ENCODE results near the gene SYF2. TPM values are rescaled to one million over a fixed set of nuclear protein-coding genes. Genes with fewer than 3 reads are reported as not detected.
A peak's percentile ranks its signal among the peaks of the same experiment; 100 is the strongest.

SYF2 gene
- total and polyA plus RNA-seq, 2 of the 13 experiments (the other 11 are each of a cell fraction or from before 2014, with no cell fraction given), result 17.8 to 34.1 TPM

- TF ChIP-seq ZNF766 (CRISPR knock-in tag; IDR thresholded peaks at IDR 0.05; ENCODE audit: borderline replicate concordance) (no peak), ZNF367 (CRISPR knock-in tag; IDR thresholded peaks at IDR 0.05; ENCODE audit: borderline replicate concordance) (no peak), GFI1 (CRISPR knock-in tag; IDR thresholded peaks at IDR 0.05; ENCODE audit: borderline replicate concordance) (no peak), ZNF20 (CRISPR knock-in tag; IDR thresholded peaks at IDR 0.05) (no peak), ZNF784 (CRISPR knock-in tag; IDR thresholded peaks at IDR 0.05; ENCODE audit: borderline replicate concordance) (no peak), HMGXB4 (CRISPR knock-in tag; IDR thresholded peaks at IDR 0.05; ENCODE audit: borderline replicate concordance in 1 of 2, low read depth in 1 of 2) (peak; percentile 46 to 52; a peak in 2 of 4 replicates), RFX5 (IDR thresholded peaks at IDR 0.05; ENCODE audit: low read depth, low read length) (0 out of 2 replicates have a peak, but pooled peaks have one; percentile 11), CAMTA2 (CRISPR knock-in tag; IDR thresholded peaks at IDR 0.05; ENCODE audit: borderline replicate concordance) (0 out of 2 replicates have a peak, but pooled peaks have one; percentile 18), ZNF101 (CRISPR knock-in tag; IDR thresholded peaks at IDR 0.05; ENCODE audit: borderline replicate concordance, low read depth) (no peak), TMF1 (CRISPR knock-in tag; IDR thresholded peaks at IDR 0.05; ENCODE audit: low read depth) (no peak), ARHGAP35 (CRISPR knock-in tag; IDR thresholded peaks at IDR 0.05; ENCODE audit: borderline replicate concordance) (0 out of 2 replicates have a peak, but pooled peaks have one; percentile 54), ZNF761 (CRISPR knock-in tag; conservative IDR thresholded peaks at IDR 0.05) (0 out of 2 replicates have a peak, but pooled peaks have one; percentile 36), BHLHE40 (IDR thresholded peaks at IDR 0.05; ENCODE audit: low read length) (peak; percentile 6; the same call in 1 of the 2 replicates), STAT5B (CRISPR knock-in tag; IDR thresholded peaks at IDR 0.05) (no peak), NFKBIZ (CRISPR knock-in tag; IDR thresholded peaks at IDR 0.05) (no peak), HMG20B (CRISPR knock-in tag; conservative IDR thresholded peaks at IDR 0.05) (no peak), ZFP36 (IDR thresholded peaks at IDR 0.05; ENCODE audit: borderline replicate concordance, low read depth, low read length, partially characterized antibody) (no peak), ZNF800 (CRISPR knock-in tag; IDR thresholded peaks at IDR 0.05) (no peak), ZNF788 (CRISPR knock-in tag; IDR thresholded peaks at IDR 0.05; ENCODE audit: borderline replicate concordance) (no peak; the same call in 1 of the 2 replicates), ZNF891 (CRISPR knock-in tag; IDR thresholded peaks at IDR 0.05) (peak; percentile 48), PBX3 (CRISPR knock-in tag; IDR thresholded peaks at IDR 0.05; ENCODE audit: borderline replicate concordance) (no peak)
These were observed at the start of gene SYF2 (continued) for GRCh38 chr1:25232027-25232865.

Data from HepG2 (cell line).